Astrocyte (in vitro differentiated cells and primary cell): ENCODE results near the gene ZNF343.
"Not testable (repeated sequence)": the region's sequence is repeated elsewhere in the genome, so short reads cannot be mapped to it uniquely, and the experiment has no call there.

Source experiments
- EZH2 ChIP-seq: IDR thresholded peaks from 2 replicates; pipeline ENCODE4 v1.6.1; 2012; ENCODE audit warnings: mild to moderate bottlenecking, low read length, inconsistent platforms; ENCODE audit not compliant: insufficient read depth
- TF ChIP-seq, protein P1 (sequence below): IDR thresholded peaks from 2 replicates; pipeline ENCODE4 v1.5.1; 2011; ENCODE audit warnings: low read depth, mild to moderate bottlenecking, inconsistent platforms, low read length, moderate library complexity; ENCODE audit not compliant: insufficient read depth

- TF ChIP-seq, protein P1, sequence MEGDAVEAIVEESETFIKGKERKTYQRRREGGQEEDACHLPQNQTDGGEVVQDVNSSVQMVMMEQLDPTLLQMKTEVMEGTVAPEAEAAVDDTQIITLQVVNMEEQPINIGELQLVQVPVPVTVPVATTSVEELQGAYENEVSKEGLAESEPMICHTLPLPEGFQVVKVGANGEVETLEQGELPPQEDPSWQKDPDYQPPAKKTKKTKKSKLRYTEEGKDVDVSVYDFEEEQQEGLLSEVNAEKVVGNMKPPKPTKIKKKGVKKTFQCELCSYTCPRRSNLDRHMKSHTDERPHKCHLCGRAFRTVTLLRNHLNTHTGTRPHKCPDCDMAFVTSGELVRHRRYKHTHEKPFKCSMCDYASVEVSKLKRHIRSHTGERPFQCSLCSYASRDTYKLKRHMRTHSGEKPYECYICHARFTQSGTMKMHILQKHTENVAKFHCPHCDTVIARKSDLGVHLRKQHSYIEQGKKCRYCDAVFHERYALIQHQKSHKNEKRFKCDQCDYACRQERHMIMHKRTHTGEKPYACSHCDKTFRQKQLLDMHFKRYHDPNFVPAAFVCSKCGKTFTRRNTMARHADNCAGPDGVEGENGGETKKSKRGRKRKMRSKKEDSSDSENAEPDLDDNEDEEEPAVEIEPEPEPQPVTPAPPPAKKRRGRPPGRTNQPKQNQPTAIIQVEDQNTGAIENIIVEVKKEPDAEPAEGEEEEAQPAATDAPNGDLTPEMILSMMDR = not testable (repeated sequence)
- TF ChIP-seq EZH2 = not testable (repeated sequence)
Observed at GRCh38 chr20:2502808-2503384, 5.8 kb downstream of the ZNF343 start.
